K562 (cell line): ENCODE results near the gene GRM5. TPM values are rescaled to one million over a fixed set of nuclear protein-coding genes. Genes with fewer than 3 reads are reported as not detected.

ENCODE experiments used
- ATAC-seq: fragments of 200-7000 bp; cut with Tn5 transposase; 3 replicates; pipeline ENCODE4 v1.9.1; 2020; ENCODE audit warnings: moderate library complexity
- BruUV-seq: library from RNA; stranded (reverse); fragments of 400-500 nt; replicated peaks from 2 replicates; lab custom pipeline; 2021; lab: Mats Ljungman, UMichigan
- CTCF ChIA-PET: fragments of 300-600 bp; formaldehyde crosslinking; extraction: SDS; loops from one replicate; lab custom pipeline; 2021; ENCODE audit warnings: low intra/inter-chr PET ratio; lab: Yijun Ruan, JAX
- POLR2A ChIA-PET: fragments of 300-600, 350-650 bp; sonication (Branson Sonifier 250); formaldehyde crosslinking; extraction: SDS; loops from one replicate; lab custom pipeline; 2021; ENCODE audit warnings: antibody characterized with exemption, inconsistent platforms; lab: Yijun Ruan, JAX
- DNase-seq, 4 experiments: peaks; one replicate each; pipeline versions ENCODE4 v3.0.0 to v3.0.0-alpha.2; 2011 to 2018; ENCODE audit warnings: low spot score in 3 of 4, mixed read lengths in 3 of 4; ENCODE audit errors: extremely low read depth in 1 of 4
- FAIRE-seq: peaks from 2 replicates; lab custom pipeline; 2011; peaks lifted over from hg19 to GRCh38; lab: Jason Lieb, UNC
- H2AFZ ChIP-seq: 2 replicates; pipeline ENCODE4 v1.6.0; 2011; ENCODE audit warnings: low read depth, low read length, control low read depth, inconsistent platforms
- H3K27ac ChIP-seq: fragments of 200-600 bp; 3 replicates; pipeline ENCODE4 v1.8.0; 2011; ENCODE audit warnings: low read depth, mild to moderate bottlenecking, control low read depth, inconsistent platforms, low read length, moderate library complexity, mixed read lengths; ENCODE audit errors: extremely low read depth
- H3K27me3 ChIP-seq, 2 experiments: fragments of 300-600 bp in 1 of 2; 2 replicates in 1 of 2; 3 replicates in 1 of 2; pipeline versions ENCODE4 v1.6.0 to v1.8.0; 2011; ENCODE audit warnings: inconsistent platforms in 2 of 2, low read length in 2 of 2, mild to moderate bottlenecking in 1 of 2, mixed read lengths in 1 of 2, moderate library complexity in 1 of 2; ENCODE audit not compliant: control insufficient read depth in 2 of 2, insufficient read depth in 2 of 2
- H3K36me3 ChIP-seq: fragments of 300-600 bp; 3 replicates; pipeline ENCODE4 v1.8.0; 2011; ENCODE audit warnings: mild to moderate bottlenecking, low read length, inconsistent platforms; ENCODE audit not compliant: control insufficient read depth, insufficient read depth
- H3K4me1 ChIP-seq, 2 experiments: fragments of 200-600 bp in 1 of 2; replicated peaks in 1 of 2; 2 replicates in 1 of 2; 3 replicates in 1 of 2; pipeline versions ENCODE4 v1.5.1 to v1.8.0; 2011; ENCODE audit warnings: inconsistent platforms in 2 of 2, low read length in 2 of 2, mild to moderate bottlenecking in 1 of 2, mixed read lengths in 1 of 2, moderate library complexity in 1 of 2; ENCODE audit not compliant: control insufficient read depth in 2 of 2, insufficient read depth in 2 of 2
- H3K4me2 ChIP-seq: 2 replicates; pipeline ENCODE4 v1.6.1; 2011; ENCODE audit warnings: low read length, control low read depth, inconsistent platforms, mixed read lengths; ENCODE audit not compliant: insufficient read depth
- H3K4me3 ChIP-seq: fragments of 200-600 bp; sonication (generic), shearing (Covaris generic); 2 replicates; pipeline ENCODE4 v1.5.1; 2016; ENCODE audit warnings: control low read depth, inconsistent platforms
- H3K79me2 ChIP-seq: fragments of 200-600 bp; 3 replicates; pipeline ENCODE4 v1.8.0; 2011; ENCODE audit warnings: low read length, inconsistent platforms; ENCODE audit not compliant: control insufficient read depth, insufficient read depth
- H3K9ac ChIP-seq, 2 experiments: 2 replicates each; pipeline versions ENCODE4 v1.6.0 to v1.6.1; 2011; ENCODE audit warnings: low read depth in 2 of 2, low read length in 2 of 2, control low read depth in 1 of 2, inconsistent platforms in 1 of 2, mild to moderate bottlenecking in 1 of 2, mixed read lengths in 1 of 2; ENCODE audit not compliant: insufficient read depth in 1 of 2
- H3K9me1 ChIP-seq: one replicate; pipeline ENCODE4 v1.6.0; 2011; ENCODE audit warnings: inconsistent platforms, mild to moderate bottlenecking, low read length, moderate library complexity; ENCODE audit not compliant: control insufficient read depth, insufficient read depth
- H3K9me3 ChIP-seq: replicated peaks from 2 replicates; pipeline ENCODE4 v1.5.1; 2011; ENCODE audit warnings: low read depth, low read length, inconsistent platforms; ENCODE audit not compliant: control insufficient read depth, insufficient read depth
- H4K20me1 ChIP-seq: replicated peaks from 2 replicates; pipeline ENCODE4 v1.6.1; 2011; ENCODE audit warnings: low read length, inconsistent platforms, mixed read lengths; ENCODE audit not compliant: control insufficient read depth, insufficient read depth
- BCLAF1 ChIP-seq, 2 experiments: fragments of 450-650 bp in 1 of 2; IDR thresholded peaks; 2 replicates each; pipeline ENCODE4 v1.6.1; 2011 to 2017; ENCODE audit warnings: low read depth in 2 of 2, antibody characterized with exemption in 1 of 2, borderline replicate concordance in 1 of 2, low read length in 1 of 2, mild to moderate bottlenecking in 1 of 2, mixed read lengths in 1 of 2; ENCODE audit not compliant: control insufficient read depth in 1 of 2
- MCM7 ChIP-seq, 2 experiments: fragments of 450-650 bp; IDR thresholded peaks; 2 replicates each; pipeline ENCODE4 v1.6.1; 2016 to 2018
- ZHX1 ChIP-seq: fragments of 150-350 bp; conservative IDR thresholded peaks from 2 replicates; pipeline ENCODE4 v1.6.1; 2014; ENCODE audit warnings: low read length
- WGBS: fragments of 100-300 bp; shearing (Covaris generic); methylation state at CpG from one replicate; pipeline ENCODE4 v1.1.6; 2016; ENCODE audit warnings: low coverage, mixed read lengths; ENCODE audit not compliant: insufficient coverage; ENCODE audit errors: missing lambda C conversion rate; 5-methylcytosine and 5-hydroxymethylcytosine counted together
- in situ Hi-C: fragments of 300-500 bp; cut with MboI; formaldehyde crosslinking; loops from 4 replicates; pipeline ENCODE4 v1.15.0; 2018; ENCODE audit warnings: inconsistent platforms, mixed read lengths
- intact Hi-C: fragments of 100-400 bp; cut with micrococcal nuclease; formaldehyde crosslinking; loops from 2 replicates; pipeline ENCODE4 v1.14.2; 2022
- polyA plus RNA-seq, 8 experiments: library from polyadenylated mRNA; depleted of rRNA in 4 of 8; stranded (reverse) in 5 of 8; unstranded in 3 of 8; fragments of >200 nt; fragmentation: Nextera tagmentation in 2 of 8; fragmentation: Illumina TruSeq in 1 of 8; extraction: Ambion mirVana in 2 of 8; extraction: Trizol in 1 of 8; gene quantifications; 2 replicates each; pipeline versions ENCODE4 v1.2.1 to v1.2.3, GENCODE V29; 2011 to 2014; ENCODE audit warnings: inconsistent platforms in 1 of 8, missing spikeins in 1 of 8
- total RNA-seq, 7 experiments: library from RNA; depleted of rRNA in 6 of 7; stranded (reverse); fragments of >200 nt in 6 of 7; fragmentation: Illumina TruSeq in 2 of 7; extraction: Trizol in 2 of 7; gene quantifications; 2 replicates each; pipeline versions ENCODE4 v1.2.1 to v1.2.3, GENCODE V29; 2011 to 2021; ENCODE audit warnings: low replicate concordance in 1 of 7

Gene GRM5
- total and polyA plus RNA-seq, 9 of the 15 experiments (the other 6 are each of a cell fraction or from before 2014, with no cell fraction given), result not detected

GRCh38 chr11:88683024-88683423 is 382.8 kb downstream of the GRM5 start (continued):
- TF ChIP-seq BCLAF1 (IDR thresholded peaks at IDR 0.05; ENCODE audit: borderline replicate concordance in 1 of 2, control insufficient read depth in 1 of 2, low read depth in 2 of 2, low read length in 1 of 2) (no peak), MCM7 (IDR thresholded peaks at IDR 0.05) (no peak)

- ATAC-seq, result no peak
- 14% methylated on average over 1 of the region's 1 CpG for WGBS
- TF ChIP-seq ZHX1, result no peak
Measured at GRCh38 chr11:88680806-88681205, 385.0 kb downstream of the GRM5 start.

More at GRCh38 chr11:88680806-88681205, 385.0 kb downstream of the GRM5 start:
- no peaks in the 10 kb centered on the region for H3K36me3 ChIP-seq
- no TSS peak for BruUV-seq
- H3K9me1 ChIP-seq, result no peaks in the 10 kb centered on the region
- no peak overlapping the region for H3K4me3 ChIP-seq
- ChIA-PET CTCF (no interaction called here), POLR2A (no interaction called here)
- no peak overlapping the region for H3K9ac ChIP-seq
- H3K27ac ChIP-seq, result no peak overlapping the region
- no peak for DNase-seq
- no peak for FAIRE-seq
- H3K4me2 ChIP-seq, result no peak overlapping the region
- H3K27me3 ChIP-seq, result no peaks in the 10 kb centered on the region
- H2AFZ ChIP-seq, result no peak overlapping the region
- H3K79me2 ChIP-seq, result no peaks in the 10 kb centered on the region
- intact Hi-C loops, result no loop called here
- H3K4me1 ChIP-seq, result no peaks in the 10 kb centered on the region
- H3K9me3 ChIP-seq, result no peaks in the 10 kb centered on the region
- no peaks in the 10 kb centered on the region for H4K20me1 ChIP-seq
- in situ Hi-C loops, result no loop called here
